Breast epithelium (tissue), 3 donors: ENCODE data around the gene MEIKIN.

Experiments
- CTCF ChIP-seq, 3 donors: fragments of 450-650 bp; IDR thresholded peaks; one replicate each; pipeline ENCODE4 v1.5.1; 2016 to 2017; ENCODE audit warnings: antibody characterized with exemption in 3 of 3, mild to moderate bottlenecking in 3 of 3, moderate library complexity in 3 of 3
- POLR2A ChIP-seq: fragments of 450-650 bp; IDR thresholded peaks from one replicate; pipeline ENCODE4 v1.6.1; 2016; ENCODE audit warnings: antibody characterized with exemption, mild to moderate bottlenecking, moderate library complexity

- no peak for TF ChIP-seq CTCF (IDR thresholded peaks at IDR 0.05)
- TF ChIP-seq POLR2A: no peak
Measured at GRCh38 chr5:131906668-131907067, 38.8 kb downstream of the MEIKIN start.
